Peyer's patch (tissue), 4 donors: ENCODE data around the gene AOPEP. TPM values are rescaled to one million over a fixed set of nuclear protein-coding genes. Genes with fewer than 3 reads are reported as not detected.

Experiments used
- DNase-seq, 3 donors: peaks; one replicate each; pipeline ENCODE4 v3.0.0-alpha.2; 2017 to 2019
- H3K27ac ChIP-seq, 4 donors: fragments of 200-600 bp; sonication (generic); one replicate each; pipeline ENCODE4 v1.5.1; 2016 to 2019
- H3K27me3 ChIP-seq, 2 donors: fragments of 200-600 bp; sonication (generic); one replicate each; pipeline ENCODE4 v1.5.1; 2019
- H3K36me3 ChIP-seq, 3 donors: fragments of 200-600 bp; sonication (generic); one replicate each; pipeline ENCODE4 v1.5.1; 2016 to 2019
- H3K4me1 ChIP-seq, 4 donors: fragments of 200-600 bp; sonication (generic); one replicate each; pipeline ENCODE4 v1.5.1; 2016 to 2019
- H3K4me3 ChIP-seq, 4 donors: fragments of 200-600 bp; sonication (generic); 1 replicate in 3 of 4; 2 replicates in 1 of 4; pipeline ENCODE4 v1.5.1; 2016 to 2019; ENCODE audit warnings: mild to moderate bottlenecking in 1 of 4
- H3K9me3 ChIP-seq, 4 donors: fragments of 200-600 bp; sonication (generic); one replicate each; pipeline ENCODE4 v1.5.1; 2016 to 2019; ENCODE audit warnings: mild to moderate bottlenecking in 1 of 4
- CTCF ChIP-seq, 6 experiments: fragments of 450-650 bp in 4 of 6; fragments of 200-600 bp in 2 of 6; sonication (generic) in 1 of 6; IDR thresholded peaks; one replicate each; pipeline ENCODE4 v1.5.1; 2017 to 2019; ENCODE audit warnings: antibody characterized with exemption in 6 of 6, mild to moderate bottlenecking in 3 of 6, moderate library complexity in 1 of 6
- POLR2A ChIP-seq, 2 donors: fragments of 450-650 bp; IDR thresholded peaks; one replicate each; pipeline ENCODE4 v1.5.1; 2017; ENCODE audit warnings: antibody characterized with exemption in 2 of 2, mild to moderate bottlenecking in 2 of 2, moderate library complexity in 2 of 2
- total RNA-seq, 4 donors: library from RNA; depleted of rRNA; stranded (reverse); fragments of >200 nt; gene quantifications; one replicate each; pipeline ENCODE4 v1.1.0, GENCODE V29; 2016

Gene AOPEP
- total RNA-seq, 4 donors from 2014 or later: 83.5 to 272 (median 117) TPM

GRCh38 chr9:94879230-94879629 lies 152.7 kb downstream of the AOPEP start:
- H3K36me3 ChIP-seq: no peaks in the 10 kb centered on the region
- no peaks in the 10 kb centered on the region for H3K4me1 ChIP-seq
- TF ChIP-seq POLR2A (IDR thresholded peaks at IDR 0.05): no peak
- TF ChIP-seq CTCF (IDR thresholded peaks at IDR 0.05): no peak
- H3K9me3 ChIP-seq: no peaks in the 10 kb centered on the region
- H3K4me3 ChIP-seq: no peak overlapping the region
- no peaks in the 10 kb centered on the region for H3K27me3 ChIP-seq
- DNase-seq: no peak
- no peak overlapping the region for H3K27ac ChIP-seq

- Histone ChIP-seq H3K27ac (no peak overlapping the region), H3K4me3 (no peak overlapping the region), H3K36me3 (no peaks in the 10 kb centered on the region), H3K4me1 (no peaks in the 10 kb centered on the region), H3K9me3 (no peaks in the 10 kb centered on the region), H3K27me3 (no peaks in the 10 kb centered on the region)
- TF ChIP-seq POLR2A (IDR thresholded peaks at IDR 0.05) (no peak), CTCF (IDR thresholded peaks at IDR 0.05) (no peak)
- no peak for DNase-seq
These were observed 154.5 kb downstream of the AOPEP start for GRCh38 chr9:94881023-94881422.

- TF ChIP-seq CTCF (IDR thresholded peaks at IDR 0.05) (no peak), POLR2A (IDR thresholded peaks at IDR 0.05) (no peak)
- no peak for DNase-seq
- no peak overlapping the region for H3K4me3 ChIP-seq
- H3K9me3 ChIP-seq: no peaks in the 10 kb centered on the region
- no peaks in the 10 kb centered on the region for H3K27me3 ChIP-seq
- no peaks in the 10 kb centered on the region for H3K36me3 ChIP-seq
- no peak overlapping the region for H3K27ac ChIP-seq
- H3K4me1 ChIP-seq: no peaks in the 10 kb centered on the region
These were observed 155.0 kb downstream of the AOPEP start for GRCh38 chr9:94881454-94881853.

GRCh38 chr9:94881940-94882339 lies 155.4 kb downstream of the AOPEP start:
- no peak overlapping the region for H3K27ac ChIP-seq

GRCh38 chr9:94882966-94883641 lies 156.6 kb downstream of the AOPEP start:
- Histone ChIP-seq H3K4me3 (no peak overlapping the region), H3K27ac (no peak overlapping the region), H3K36me3 (no peaks in the 10 kb centered on the region), H3K9me3 (no peaks in the 10 kb centered on the region), H3K27me3 (no peaks in the 10 kb centered on the region), H3K4me1 (no peaks in the 10 kb centered on the region)
- no peak for TF ChIP-seq POLR2A (IDR thresholded peaks at IDR 0.05)
- TF ChIP-seq CTCF (IDR thresholded peaks at IDR 0.05): no peak
- no peak for DNase-seq

More at GRCh38 chr9:94881940-94882339, 155.4 kb downstream of the AOPEP start:
- no peaks in the 10 kb centered on the region for H3K4me1 ChIP-seq
- no peaks in the 10 kb centered on the region for H3K9me3 ChIP-seq
- H3K36me3 ChIP-seq: no peaks in the 10 kb centered on the region
- DNase-seq: no peak
- no peaks in the 10 kb centered on the region for H3K27me3 ChIP-seq
- no peak for TF ChIP-seq POLR2A (IDR thresholded peaks at IDR 0.05)
- no peak for TF ChIP-seq CTCF (IDR thresholded peaks at IDR 0.05)
- no peak overlapping the region for H3K4me3 ChIP-seq
